Tibial nerve (tissue), 4 donors: ENCODE data around the gene C19orf25. TPM values are rescaled to one million over a fixed set of nuclear protein-coding genes. Genes with fewer than 3 reads are reported as not detected.

ENCODE experiments used
- DNase-seq, 2 donors: peaks; one replicate each; pipeline ENCODE4 v3.0.0-alpha.2; 2019; ENCODE audit warnings: low spot score in 2 of 2
- H3K27ac ChIP-seq, 4 donors: fragments of 200-600 bp; sonication (generic) in 3 of 4; one replicate each; pipeline ENCODE4 v1.5.1; 2017 to 2019; ENCODE audit warnings: mild to moderate bottlenecking in 1 of 4
- H3K27me3 ChIP-seq, 2 donors: fragments of 200-600 bp; sonication (generic) in 1 of 2; one replicate each; pipeline versions ENCODE4 v1.5.1 to v1.6.0; 2017 to 2019
- H3K36me3 ChIP-seq, 3 donors: fragments of 200-600 bp; sonication (generic); one replicate each; pipeline ENCODE4 v1.5.1; 2018 to 2019
- H3K4me1 ChIP-seq, 4 donors: fragments of 200-600 bp; sonication (generic) in 3 of 4; one replicate each; pipeline ENCODE4 v1.5.1; 2017 to 2019
- H3K4me3 ChIP-seq, 4 donors: fragments of 200-600 bp; sonication (generic) in 3 of 4; one replicate each; pipeline ENCODE4 v1.5.1; 2017 to 2019; ENCODE audit warnings: mild to moderate bottlenecking in 1 of 4, moderate library complexity in 1 of 4
- H3K9me3 ChIP-seq, 4 donors: fragments of 200-600 bp; sonication (generic) in 3 of 4; one replicate each; pipeline ENCODE4 v1.5.1; 2017 to 2019
- EP300 ChIP-seq, 2 donors: sonication (generic); formaldehyde crosslinking; IDR thresholded peaks; one replicate each; pipeline ENCODE4 v1.6.1; 2017; ENCODE audit warnings: antibody characterized with exemption in 2 of 2, mild to moderate bottlenecking in 1 of 2
- POLR2A ChIP-seq, 2 donors: fragments of 450-650 bp; IDR thresholded peaks; one replicate each; pipeline ENCODE4 v1.6.1; 2017; ENCODE audit warnings: antibody characterized with exemption in 2 of 2, mild to moderate bottlenecking in 2 of 2, moderate library complexity in 2 of 2
- WGBS, 2 donors: methylation state at CpG; one replicate each; pipeline ENCODE4 v1.1.5; 2018; 5-methylcytosine and 5-hydroxymethylcytosine counted together
- total RNA-seq, 4 donors: library from RNA; depleted of rRNA; stranded (reverse); fragments of >200 nt; gene quantifications; one replicate each; pipeline ENCODE4 v1.1.0, GENCODE V29; 2016
- TF ChIP-seq, protein P1 (sequence below), 5 experiments: fragments of 200-600 bp in 3 of 5; fragments of 450-650 bp in 2 of 5; sonication (generic) in 3 of 5; IDR thresholded peaks; one replicate each; pipeline ENCODE4 v1.5.1; 2016 to 2019; ENCODE audit warnings: antibody characterized with exemption in 5 of 5, mild to moderate bottlenecking in 3 of 5, moderate library complexity in 2 of 5

Gene C19orf25
- total RNA-seq, 4 donors from 2014 or later, result 22.4 to 47.4 (median 33.8) TPM

DNA sequence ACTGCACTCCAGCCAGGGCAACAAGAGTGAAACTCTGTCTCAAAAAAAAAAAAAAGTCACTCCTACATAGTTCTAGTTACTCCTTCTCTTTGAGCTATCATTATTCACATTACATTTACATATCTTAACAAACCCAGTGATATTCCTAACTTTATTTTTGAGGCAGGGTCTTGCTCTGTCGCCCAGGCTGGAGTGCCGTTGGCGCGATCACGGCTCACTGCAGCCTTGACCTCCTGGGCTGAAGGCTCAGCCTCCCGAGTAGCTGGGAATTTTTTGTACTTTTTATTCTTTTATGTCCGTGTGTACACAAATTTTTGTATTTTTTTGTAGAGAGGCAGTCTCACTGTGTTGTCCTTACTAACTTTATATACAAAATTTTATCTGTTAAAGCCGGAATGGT lies 41.4 kb downstream of the C19orf25 start:
- H3K36me3 ChIP-seq, result peaks cover 13 to 70% (median 29%) of the 10 kb centered on the region in 3 donors
- WGBS, 2 donors, result 41 to 42% methylated on average over 8 of the region's 8 CpGs
- H3K27me3 ChIP-seq, result no peaks in the 10 kb centered on the region
- TF ChIP-seq EP300 (IDR thresholded peaks at IDR 0.05) (no peak), POLR2A (IDR thresholded peaks at IDR 0.05) (no peak)
- TF ChIP-seq, protein P1, sequence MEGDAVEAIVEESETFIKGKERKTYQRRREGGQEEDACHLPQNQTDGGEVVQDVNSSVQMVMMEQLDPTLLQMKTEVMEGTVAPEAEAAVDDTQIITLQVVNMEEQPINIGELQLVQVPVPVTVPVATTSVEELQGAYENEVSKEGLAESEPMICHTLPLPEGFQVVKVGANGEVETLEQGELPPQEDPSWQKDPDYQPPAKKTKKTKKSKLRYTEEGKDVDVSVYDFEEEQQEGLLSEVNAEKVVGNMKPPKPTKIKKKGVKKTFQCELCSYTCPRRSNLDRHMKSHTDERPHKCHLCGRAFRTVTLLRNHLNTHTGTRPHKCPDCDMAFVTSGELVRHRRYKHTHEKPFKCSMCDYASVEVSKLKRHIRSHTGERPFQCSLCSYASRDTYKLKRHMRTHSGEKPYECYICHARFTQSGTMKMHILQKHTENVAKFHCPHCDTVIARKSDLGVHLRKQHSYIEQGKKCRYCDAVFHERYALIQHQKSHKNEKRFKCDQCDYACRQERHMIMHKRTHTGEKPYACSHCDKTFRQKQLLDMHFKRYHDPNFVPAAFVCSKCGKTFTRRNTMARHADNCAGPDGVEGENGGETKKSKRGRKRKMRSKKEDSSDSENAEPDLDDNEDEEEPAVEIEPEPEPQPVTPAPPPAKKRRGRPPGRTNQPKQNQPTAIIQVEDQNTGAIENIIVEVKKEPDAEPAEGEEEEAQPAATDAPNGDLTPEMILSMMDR (IDR thresholded peaks at IDR 0.05), result no peak
- no peak for DNase-seq
- no peaks in the 10 kb centered on the region for H3K9me3 ChIP-seq
- peak overlapping the region in 1 of 4 donors; percentile 99 for H3K4me3 ChIP-seq
- H3K27ac ChIP-seq, result peak overlapping the region in 2 of 4 donors; percentile 29 to 88
- peaks cover 0 to 28% (median 18%) of the 10 kb centered on the region in 4 donors for H3K4me1 ChIP-seq

DNA sequence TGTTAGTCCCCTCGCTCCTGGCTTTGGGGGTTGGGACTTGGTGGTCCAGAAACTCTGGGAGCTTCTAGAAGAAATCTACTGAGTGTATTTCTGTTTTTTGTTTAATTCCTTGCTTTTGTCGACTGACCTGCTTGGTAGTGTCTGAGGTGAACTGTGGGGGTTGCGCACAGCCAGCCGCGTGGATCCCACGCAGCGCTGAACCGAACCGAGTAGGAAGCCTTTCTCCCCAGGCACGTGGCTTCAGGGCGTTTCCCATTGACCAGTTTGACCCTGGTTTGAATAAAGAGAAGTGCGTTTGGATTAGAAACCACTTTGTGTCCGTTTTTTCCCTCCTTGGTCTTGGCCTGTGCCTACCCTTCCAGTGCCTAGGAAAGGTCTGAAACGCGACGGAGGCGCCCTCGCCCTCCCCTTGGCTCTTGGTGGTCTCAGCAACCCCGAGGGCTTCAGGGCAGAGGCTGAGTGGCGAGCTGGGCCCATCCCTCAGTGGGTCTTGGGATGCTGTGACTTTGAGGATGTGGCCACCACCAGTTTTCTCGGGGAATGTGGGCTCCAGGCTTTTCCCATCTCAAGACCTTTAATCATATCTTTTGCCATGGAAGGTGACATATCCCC lies 43.5 kb downstream of the C19orf25 start:
- Histone ChIP-seq H3K9me3 (no peaks in the 10 kb centered on the region), H3K4me1 (peaks cover 0 to 21% (median 18%) of the 10 kb centered on the region in 4 donors), H3K36me3 (peaks cover 11 to 71% (median 26%) of the 10 kb centered on the region in 3 donors), H3K27ac (peak overlapping the region in 1 of 4 donors; percentile 44), H3K4me3 (no peak overlapping the region), H3K27me3 (no peaks in the 10 kb centered on the region)
- TF ChIP-seq EP300 (IDR thresholded peaks at IDR 0.05) (no peak), POLR2A (IDR thresholded peaks at IDR 0.05) (no peak)
- TF ChIP-seq, protein P1 (IDR thresholded peaks at IDR 0.05), result no peak
- 80 to 83% methylated on average over 21 of the region's 21 CpGs for WGBS, 2 donors
- no peak for DNase-seq

DNA sequence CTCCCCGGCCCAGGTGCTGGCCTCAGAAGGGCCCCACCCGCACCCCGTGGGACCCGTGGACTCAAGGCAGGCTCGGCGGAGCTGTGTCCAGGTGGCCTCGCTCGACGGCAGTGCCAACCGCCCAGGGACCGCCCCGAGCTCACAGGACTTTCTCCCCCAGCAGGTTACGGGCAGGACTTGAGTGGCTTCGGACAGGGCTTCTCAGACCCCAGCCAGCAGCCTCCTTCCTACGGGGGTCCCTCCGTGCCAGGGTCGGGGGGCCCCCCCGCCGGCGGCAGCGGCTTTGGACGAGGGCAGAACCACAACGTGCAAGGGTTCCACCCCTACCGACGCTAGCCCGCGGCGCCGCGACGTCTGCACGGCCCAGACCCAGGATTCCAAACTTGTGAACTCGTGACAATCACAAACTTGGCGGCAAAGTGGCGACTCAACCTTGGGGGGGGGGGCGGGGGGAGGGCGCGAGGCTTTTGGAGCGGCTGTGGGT lies 44.4 kb downstream of the C19orf25 start:
- H3K36me3 ChIP-seq, result peaks cover 6 to 71% (median 24%) of the 10 kb centered on the region in 3 donors
- WGBS, 2 donors, result 77 to 84% methylated on average over 24 to 39 of the region's 39 CpGs
- no peak for TF ChIP-seq POLR2A (IDR thresholded peaks at IDR 0.05)
- TF ChIP-seq, protein P1 (IDR thresholded peaks at IDR 0.05), result no peak
- no peak for TF ChIP-seq EP300 (IDR thresholded peaks at IDR 0.05)
- H3K9me3 ChIP-seq, result no peaks in the 10 kb centered on the region
- H3K27me3 ChIP-seq, result no peaks in the 10 kb centered on the region
- peak overlapping the region in 1 of 4 donors; percentile 44 for H3K27ac ChIP-seq
- H3K4me3 ChIP-seq, result no peak overlapping the region
- no peak for DNase-seq
- H3K4me1 ChIP-seq, result peaks cover 0 to 12% (median 11%) of the 10 kb centered on the region in 4 donors

DNA sequence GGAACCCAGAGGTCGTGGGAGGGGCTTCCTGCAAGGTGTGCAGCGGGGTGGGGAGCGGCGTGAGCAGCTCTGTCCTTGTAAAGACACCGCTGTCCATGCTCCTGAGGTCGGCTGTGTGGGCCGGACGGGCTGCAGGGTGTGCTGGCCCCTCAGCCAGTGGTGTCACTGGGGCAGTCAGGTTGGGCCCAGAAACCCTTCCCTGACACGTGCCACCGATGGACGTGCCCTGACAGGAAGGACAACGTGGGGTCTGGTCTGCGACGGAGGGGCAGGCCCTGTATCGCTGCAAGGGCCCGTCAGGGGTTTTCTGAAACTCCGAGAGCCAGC lies 45.0 kb downstream of the C19orf25 start:
- H3K27ac ChIP-seq, result no peak overlapping the region
- peaks cover 6 to 74% (median 26%) of the 10 kb centered on the region in 3 donors for H3K36me3 ChIP-seq
- no peaks in the 10 kb centered on the region for H3K9me3 ChIP-seq
- TF ChIP-seq EP300 (IDR thresholded peaks at IDR 0.05) (no peak), POLR2A (IDR thresholded peaks at IDR 0.05) (no peak)
- TF ChIP-seq, protein P1 (IDR thresholded peaks at IDR 0.05), result no peak
- no peak for DNase-seq
- no peak overlapping the region for H3K4me3 ChIP-seq
- H3K4me1 ChIP-seq, result peaks cover 0 to 6% (median 5%) of the 10 kb centered on the region in 4 donors
- 89 to 90% methylated on average over 13 to 17 of the region's 17 CpGs for WGBS, 2 donors
- no peaks in the 10 kb centered on the region for H3K27me3 ChIP-seq
